SJCRH30 (cell line): ENCODE data around the gene MCRS1. TPM values are rescaled to one million over a fixed set of nuclear protein-coding genes. Genes with fewer than 3 reads are reported as not detected.

Experiments
- DNase-seq, 2 experiments: peaks; one replicate each; pipeline ENCODE4 v3.0.0-alpha.2; 2015 to 2020
- H3K27ac ChIP-seq: fragments of 250-450 bp; sonication (Bioruptor Pico); 2 replicates; pipeline ENCODE4 v1.5.1; 2020; ENCODE audit warnings: mild to moderate bottlenecking, moderate library complexity
- H3K27me3 ChIP-seq: fragments of 250-450 bp; sonication (Bioruptor Pico); 2 replicates; pipeline ENCODE4 v1.5.1; 2020; ENCODE audit warnings: mild to moderate bottlenecking, moderate library complexity
- H3K36me3 ChIP-seq: fragments of 250-450 bp; sonication (Bioruptor Pico); 2 replicates; pipeline ENCODE4 v1.5.1; 2020; ENCODE audit warnings: mild to moderate bottlenecking, moderate library complexity
- H3K4me1 ChIP-seq: fragments of 250-450 bp; sonication (Bioruptor Pico); 2 replicates; pipeline ENCODE4 v1.5.1; 2020; ENCODE audit warnings: mild to moderate bottlenecking, moderate library complexity
- H3K4me3 ChIP-seq: fragments of 250-450 bp; sonication (Bioruptor Pico); 2 replicates; pipeline ENCODE4 v1.5.1; 2020; ENCODE audit warnings: mild to moderate bottlenecking, moderate library complexity
- H3K9me3 ChIP-seq: fragments of 250-450 bp; sonication (Bioruptor Pico); replicated peaks from 2 replicates; pipeline ENCODE4 v1.5.1; 2020; ENCODE audit warnings: mild to moderate bottlenecking, moderate library complexity
- total RNA-seq: library from RNA; depleted of rRNA; stranded (reverse); fragments of >200 nt; shearing (Covaris generic); gene quantifications from 2 replicates; pipeline ENCODE4 v1.2.3, GENCODE V29; 2014

Gene MCRS1
- total RNA-seq, 1 experiment from 2014 or later, result 55.9 TPM

GRCh38 chr12:49554266-49554665 lies 13.7 kb downstream of the MCRS1 start:
- no peak overlapping the region for H3K4me3 ChIP-seq

GRCh38 chr12:49553512-49554088 lies 14.3 kb downstream of the MCRS1 start:
- Histone ChIP-seq H3K36me3 (peaks cover 11% of the 10 kb centered on the region), H3K4me1 (no peaks in the 10 kb centered on the region), H3K9me3 (no peaks in the 10 kb centered on the region), H3K4me3 (no peak overlapping the region), H3K27me3 (no peaks in the 10 kb centered on the region), H3K27ac (no peak overlapping the region)
- peak in 1 of 2 experiments; percentile 53 for DNase-seq

More at GRCh38 chr12:49554266-49554665, 13.7 kb downstream of the MCRS1 start:
- no peaks in the 10 kb centered on the region for H3K4me1 ChIP-seq
- H3K27ac ChIP-seq, result no peak overlapping the region
- DNase-seq, result no peak
- peaks cover 16% of the 10 kb centered on the region for H3K36me3 ChIP-seq
- no peaks in the 10 kb centered on the region for H3K9me3 ChIP-seq
- H3K27me3 ChIP-seq, result no peaks in the 10 kb centered on the region

GRCh38 chr12:49552899-49553298 lies 15.0 kb downstream of the MCRS1 start:
- peaks cover 4% of the 10 kb centered on the region for H3K36me3 ChIP-seq
- no peak overlapping the region for H3K27ac ChIP-seq
- DNase-seq, result no peak
- no peak overlapping the region for H3K4me3 ChIP-seq
- no peaks in the 10 kb centered on the region; the same call in 1 of the 2 replicates for H3K27me3 ChIP-seq
- no peaks in the 10 kb centered on the region for H3K4me1 ChIP-seq
- no peaks in the 10 kb centered on the region for H3K9me3 ChIP-seq

GRCh38 chr12:49552425-49552824 lies 15.5 kb downstream of the MCRS1 start:
- no peak overlapping the region for H3K4me3 ChIP-seq

GRCh38 chr12:49552014-49552413 lies 15.9 kb downstream of the MCRS1 start:
- H3K4me3 ChIP-seq, result no peak overlapping the region
- H3K9me3 ChIP-seq, result no peaks in the 10 kb centered on the region
- H3K4me1 ChIP-seq, result no peaks in the 10 kb centered on the region
- peaks cover 3% of the 10 kb centered on the region; the same call in 1 of the 2 replicates for H3K27me3 ChIP-seq
- 0 out of 2 replicates have a peak, but pooled peaks cover 3% of the 10 kb centered on the region for H3K36me3 ChIP-seq
- no peak for DNase-seq
- no peak overlapping the region for H3K27ac ChIP-seq

More at GRCh38 chr12:49552425-49552824, 15.5 kb downstream of the MCRS1 start:
- no peak overlapping the region for H3K27ac ChIP-seq
- H3K36me3 ChIP-seq, result 0 out of 2 replicates have a peak, but pooled peaks cover 3% of the 10 kb centered on the region
- H3K27me3 ChIP-seq, result peaks cover under 1% of the 10 kb centered on the region; the same call in 1 of the 2 replicates
- no peak for DNase-seq
- no peaks in the 10 kb centered on the region for H3K9me3 ChIP-seq
- no peaks in the 10 kb centered on the region for H3K4me1 ChIP-seq

- Histone ChIP-seq H3K4me1 (no peaks in the 10 kb centered on the region), H3K27ac (no peak overlapping the region), H3K4me3 (no peak overlapping the region), H3K9me3 (no peaks in the 10 kb centered on the region), H3K27me3 (peaks cover 9% of the 10 kb centered on the region; the same call in 1 of the 2 replicates), H3K36me3 (no peaks in the 10 kb centered on the region)
- no peak for DNase-seq
Measured at GRCh38 chr12:49550693-49551252, 17.2 kb downstream of the MCRS1 start.

- H3K27me3 ChIP-seq, result peaks cover 14% of the 10 kb centered on the region; the same call in 1 of the 2 replicates
- H3K4me3 ChIP-seq, result no peak overlapping the region
- no peaks in the 10 kb centered on the region for H3K9me3 ChIP-seq
- H3K4me1 ChIP-seq, result no peaks in the 10 kb centered on the region
- DNase-seq, result no peak
- H3K36me3 ChIP-seq, result no peaks in the 10 kb centered on the region
- H3K27ac ChIP-seq, result no peak overlapping the region
Measured at GRCh38 chr12:49549735-49550692, 17.9 kb downstream of the MCRS1 start.

GRCh38 chr12:49548822-49549648 lies 18.9 kb downstream of the MCRS1 start:
- Histone ChIP-seq H3K4me3 (no peak overlapping the region), H3K4me1 (no peaks in the 10 kb centered on the region), H3K27ac (no peak overlapping the region), H3K9me3 (no peaks in the 10 kb centered on the region), H3K36me3 (no peaks in the 10 kb centered on the region), H3K27me3 (peaks cover 17% of the 10 kb centered on the region; the same call in 1 of the 2 replicates)
- DNase-seq, result no peak

GRCh38 chr12:49548481-49548821 lies 19.5 kb downstream of the MCRS1 start:
- no peaks in the 10 kb centered on the region for H3K4me1 ChIP-seq
- no peak for DNase-seq
- no peaks in the 10 kb centered on the region for H3K36me3 ChIP-seq
- H3K27me3 ChIP-seq, result peaks cover 17% of the 10 kb centered on the region; the same call in 1 of the 2 replicates
- H3K9me3 ChIP-seq, result no peaks in the 10 kb centered on the region
- no peak overlapping the region for H3K27ac ChIP-seq
- no peak overlapping the region for H3K4me3 ChIP-seq

- H3K36me3 ChIP-seq, result no peaks in the 10 kb centered on the region
- H3K4me3 ChIP-seq, result no peak overlapping the region
- no peaks in the 10 kb centered on the region for H3K9me3 ChIP-seq
- DNase-seq, result no peak
- no peak overlapping the region for H3K27ac ChIP-seq
- peaks cover 23% of the 10 kb centered on the region for H3K27me3 ChIP-seq
- H3K4me1 ChIP-seq, result no peaks in the 10 kb centered on the region
Measured at GRCh38 chr12:49547090-49547690, 20.8 kb downstream of the MCRS1 start.

- peaks cover 23% of the 10 kb centered on the region for H3K27me3 ChIP-seq
- DNase-seq, result no peak
- H3K36me3 ChIP-seq, result no peaks in the 10 kb centered on the region
- H3K4me1 ChIP-seq, result no peaks in the 10 kb centered on the region
- no peaks in the 10 kb centered on the region for H3K9me3 ChIP-seq
- no peak overlapping the region for H3K27ac ChIP-seq
- H3K4me3 ChIP-seq, result no peak overlapping the region
Measured at GRCh38 chr12:49546481-49546880, 21.5 kb downstream of the MCRS1 start.

- H3K4me3 ChIP-seq, result no peak overlapping the region
Measured at GRCh38 chr12:49545815-49546214, 22.1 kb downstream of the MCRS1 start.

GRCh38 chr12:49543914-49544815 lies 23.8 kb downstream of the MCRS1 start:
- H3K36me3 ChIP-seq, result no peaks in the 10 kb centered on the region
- no peaks in the 10 kb centered on the region for H3K9me3 ChIP-seq
- H3K27ac ChIP-seq, result no peak overlapping the region
- H3K27me3 ChIP-seq, result peaks cover 33% of the 10 kb centered on the region
- no peak overlapping the region for H3K4me3 ChIP-seq
- DNase-seq, result no peak
- H3K4me1 ChIP-seq, result peaks cover 13% of the 10 kb centered on the region

More at GRCh38 chr12:49545815-49546214, 22.1 kb downstream of the MCRS1 start:
- H3K4me1 ChIP-seq, result peaks cover under 1% of the 10 kb centered on the region; the same call in 1 of the 2 replicates
- peaks cover 23% of the 10 kb centered on the region for H3K27me3 ChIP-seq
- no peak overlapping the region for H3K27ac ChIP-seq
- no peaks in the 10 kb centered on the region for H3K36me3 ChIP-seq
- DNase-seq, result no peak
- no peaks in the 10 kb centered on the region for H3K9me3 ChIP-seq
